AG09309 (cell line): ENCODE measurements around the gene FCN3.

Source experiments
- DNase-seq: peaks from one replicate; pipeline ENCODE4 v3.0.0-alpha.2; 2010; ENCODE audit warnings: low read depth
- H3K4me3 ChIP-seq: 2 replicates; pipeline ENCODE4 v1.5.1; 2011; ENCODE audit warnings: mild to moderate bottlenecking, low read depth, low read length, moderate library complexity; ENCODE audit not compliant: control insufficient read depth
- TF ChIP-seq, protein P1 (sequence below): IDR thresholded peaks from 2 replicates; pipeline ENCODE4 v1.5.1; 2011; ENCODE audit warnings: mild to moderate bottlenecking, low read depth, low read length, inconsistent platforms; ENCODE audit not compliant: insufficient read depth, control insufficient read depth; ENCODE audit errors: missing control alignments

FCN3 gene

DNA sequence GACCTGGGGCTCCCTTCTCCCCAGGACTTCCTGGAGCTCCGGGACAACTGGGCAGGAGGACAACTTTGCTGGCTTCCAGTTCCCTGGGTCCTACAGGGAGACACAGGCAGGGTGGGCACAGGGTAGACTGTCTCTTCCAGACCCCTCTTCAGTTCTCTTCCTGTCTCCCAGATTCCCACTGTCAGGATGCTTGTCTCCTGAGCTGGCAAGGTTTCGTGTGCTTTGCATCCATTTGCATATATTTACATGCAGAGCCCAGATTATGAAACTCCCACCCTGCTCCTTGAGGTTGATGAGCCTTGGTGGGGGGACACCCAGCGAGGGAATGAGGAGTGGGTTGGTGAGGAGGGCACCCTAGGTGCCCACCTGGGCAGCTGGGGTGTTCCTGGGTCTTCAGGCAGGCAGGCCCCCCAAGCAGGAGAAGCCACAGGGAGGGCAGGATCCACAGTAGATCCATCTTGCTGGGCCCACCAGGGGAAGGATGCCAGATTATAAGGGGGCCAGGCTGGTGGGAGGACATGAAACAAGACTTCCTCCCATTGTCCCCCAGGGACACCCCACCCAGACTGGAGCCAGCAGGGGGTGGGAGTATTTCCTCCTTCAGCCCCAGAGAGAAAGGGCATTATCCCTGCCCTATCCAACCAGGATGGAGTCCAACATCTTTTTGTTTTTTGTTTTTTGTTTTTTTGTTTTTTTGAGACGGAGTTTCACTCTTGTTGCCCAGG is at the start of gene FCN3:
Gene FCN3, minus strand, starts transcription at position 463 of the 725 bp plus-strand sequence. Its CDS starts 6 bp downstream, at position 457.
- TF ChIP-seq, protein P1, sequence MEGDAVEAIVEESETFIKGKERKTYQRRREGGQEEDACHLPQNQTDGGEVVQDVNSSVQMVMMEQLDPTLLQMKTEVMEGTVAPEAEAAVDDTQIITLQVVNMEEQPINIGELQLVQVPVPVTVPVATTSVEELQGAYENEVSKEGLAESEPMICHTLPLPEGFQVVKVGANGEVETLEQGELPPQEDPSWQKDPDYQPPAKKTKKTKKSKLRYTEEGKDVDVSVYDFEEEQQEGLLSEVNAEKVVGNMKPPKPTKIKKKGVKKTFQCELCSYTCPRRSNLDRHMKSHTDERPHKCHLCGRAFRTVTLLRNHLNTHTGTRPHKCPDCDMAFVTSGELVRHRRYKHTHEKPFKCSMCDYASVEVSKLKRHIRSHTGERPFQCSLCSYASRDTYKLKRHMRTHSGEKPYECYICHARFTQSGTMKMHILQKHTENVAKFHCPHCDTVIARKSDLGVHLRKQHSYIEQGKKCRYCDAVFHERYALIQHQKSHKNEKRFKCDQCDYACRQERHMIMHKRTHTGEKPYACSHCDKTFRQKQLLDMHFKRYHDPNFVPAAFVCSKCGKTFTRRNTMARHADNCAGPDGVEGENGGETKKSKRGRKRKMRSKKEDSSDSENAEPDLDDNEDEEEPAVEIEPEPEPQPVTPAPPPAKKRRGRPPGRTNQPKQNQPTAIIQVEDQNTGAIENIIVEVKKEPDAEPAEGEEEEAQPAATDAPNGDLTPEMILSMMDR = no peak
- H3K4me3 ChIP-seq = no peak within 1 kb of the TSS
- DNase-seq = no peak

- TF ChIP-seq, protein P1 = no peak
- H3K4me3 ChIP-seq = no peak overlapping the region
- DNase-seq = no peak
Measured at GRCh38 chr1:27423709-27424108, 49.1 kb upstream of the FCN3 start.

- peak; percentile 82 for DNase-seq
- H3K4me3 ChIP-seq = no peak overlapping the region
- TF ChIP-seq, protein P1 = no peak
Measured at GRCh38 chr1:27418326-27419185, 43.9 kb upstream of the FCN3 start.

DNA sequence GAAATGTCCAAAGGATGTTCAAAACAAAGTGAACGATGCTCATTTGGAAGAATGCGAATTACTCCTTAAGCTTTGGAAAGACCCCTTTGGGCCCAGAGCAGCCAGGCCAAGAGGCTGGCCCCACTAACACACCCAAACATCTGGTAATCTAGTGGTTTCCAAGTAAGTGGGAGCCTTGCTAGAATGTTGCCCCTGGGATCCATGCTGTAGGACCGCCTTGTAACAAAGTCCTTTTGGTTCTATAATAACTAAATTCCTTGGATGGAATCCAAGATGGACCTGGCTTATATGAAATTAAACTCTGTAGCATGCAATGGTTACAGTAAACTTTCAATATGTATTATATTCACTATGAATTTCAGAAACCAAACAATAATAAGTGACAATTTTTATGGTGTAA is 43.1 kb upstream of the FCN3 start:
- no peak overlapping the region for H3K4me3 ChIP-seq
- TF ChIP-seq, protein P1 = no peak
- DNase-seq = no peak

DNA sequence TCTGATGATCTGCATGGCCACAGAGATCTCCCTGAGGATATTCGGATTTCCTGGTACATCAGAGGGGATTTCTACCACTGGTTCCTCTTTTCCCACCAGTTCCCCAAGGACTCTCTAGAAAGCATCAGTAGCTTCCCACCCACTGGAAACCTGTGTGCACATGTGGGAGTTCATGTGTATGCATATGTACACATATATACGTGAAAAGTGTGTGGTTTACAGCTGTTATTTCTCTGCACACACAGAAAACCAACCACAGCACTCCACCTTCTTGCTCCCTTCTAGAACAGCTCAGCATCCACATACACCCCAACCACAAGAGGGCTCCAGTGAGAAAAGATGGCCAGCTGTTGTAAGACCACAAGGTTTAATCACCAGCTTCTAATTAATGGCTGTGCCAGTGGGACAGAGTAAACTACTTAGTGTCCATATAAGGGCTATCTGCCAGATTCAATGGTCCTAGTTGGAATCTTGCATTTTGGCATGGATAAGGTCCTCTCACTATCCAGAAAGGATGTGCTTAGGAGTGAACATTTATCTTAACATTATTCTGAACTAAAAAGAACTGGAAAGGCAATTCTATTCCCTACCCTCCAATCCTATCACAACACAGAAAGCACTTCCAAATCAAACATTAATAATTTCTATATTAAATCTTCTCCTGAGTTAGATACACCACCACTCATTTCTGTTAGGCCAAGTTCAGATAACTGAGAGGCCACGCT is 41.9 kb upstream of the FCN3 start:
- TF ChIP-seq, protein P1 = peak; percentile 77
- no peak overlapping the region for H3K4me3 ChIP-seq
- DNase-seq = no peak

DNA sequence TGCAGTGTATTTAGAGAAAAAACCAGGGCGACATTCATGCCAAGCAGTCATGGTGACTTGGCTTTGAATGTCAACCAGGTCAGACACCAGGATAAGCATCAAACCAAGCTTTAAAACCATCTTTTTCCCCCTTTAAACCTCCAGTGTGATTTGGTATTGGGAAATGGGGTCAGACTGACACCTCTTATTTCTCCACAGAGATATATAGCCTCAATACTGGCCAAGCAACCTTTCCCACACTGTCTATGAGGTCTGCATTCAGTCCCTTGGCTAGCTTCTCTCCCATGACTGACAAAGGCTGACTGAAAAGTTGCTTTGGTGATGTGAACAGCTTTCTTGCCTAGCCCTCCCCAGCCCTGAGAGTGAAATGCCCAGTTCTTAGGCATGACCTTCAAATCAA is 39.5 kb upstream of the FCN3 start:
- DNase-seq = no peak
- TF ChIP-seq, protein P1 = no peak
- no peak overlapping the region for H3K4me3 ChIP-seq
